IPS-NIHi11 (cell line): ENCODE results near the gene OPCML.

Experiments
- DNase-seq: peaks from one replicate; pipeline ENCODE4 v3.0.0; 2012; ENCODE audit warnings: mixed read lengths, low spot score

Gene OPCML

DNA sequence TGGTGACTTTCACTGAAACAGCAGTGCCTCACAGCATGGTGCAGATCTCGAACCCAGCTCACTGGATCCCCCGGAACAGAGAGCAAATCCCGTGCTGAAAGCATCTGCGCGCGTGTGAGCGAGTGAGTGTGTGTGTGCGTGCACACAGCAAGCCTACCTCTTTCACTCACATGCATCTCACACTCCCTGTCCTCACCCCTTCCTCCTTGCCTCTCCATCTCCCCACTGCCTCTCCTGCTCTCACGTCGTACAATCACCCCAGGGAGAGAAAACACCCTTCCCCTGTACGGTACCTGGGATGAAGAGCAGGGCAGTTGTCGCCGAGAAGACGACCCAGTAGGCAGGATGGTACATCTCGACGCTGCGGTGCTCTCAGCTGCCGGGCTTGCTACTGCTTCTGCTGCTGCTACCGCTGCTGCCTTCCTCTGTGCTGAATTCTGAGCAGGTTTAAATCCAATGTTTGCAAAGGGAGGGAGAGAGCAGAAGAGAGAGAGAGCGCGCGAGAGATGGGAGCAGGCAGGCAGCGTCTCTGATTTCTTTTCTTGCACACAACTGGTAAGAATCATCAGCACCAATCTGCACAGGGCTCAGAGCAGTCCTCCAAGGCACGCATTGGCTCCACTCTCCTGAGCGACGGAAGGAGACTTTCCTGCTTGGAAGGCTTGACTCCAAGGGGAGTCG is at the start of gene OPCML:
OPCML (minus strand) TSS at position 531 of the 681 bp plus-strand sequence.
- DNase-seq: no peak

DNA sequence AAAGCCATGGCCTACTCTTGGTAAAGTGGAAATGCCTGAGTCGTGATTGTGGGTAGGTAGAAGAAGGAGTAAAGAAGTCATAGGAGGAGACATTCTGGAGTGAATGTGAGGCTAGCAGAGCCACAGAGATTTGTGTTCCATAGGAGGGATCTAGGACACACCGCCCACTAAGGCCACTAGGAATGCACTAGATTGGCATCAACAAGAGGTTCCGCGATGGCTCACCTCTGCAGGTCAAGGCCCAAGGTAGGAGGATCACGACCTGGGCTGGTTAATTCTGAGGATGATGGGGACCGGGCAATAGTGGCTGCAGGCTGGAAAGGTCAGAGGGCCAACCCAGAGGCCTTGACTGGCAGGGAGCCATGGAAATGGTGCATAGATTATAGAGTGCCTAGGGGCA is 48.8 kb upstream of the OPCML start:
- no peak for DNase-seq

DNA sequence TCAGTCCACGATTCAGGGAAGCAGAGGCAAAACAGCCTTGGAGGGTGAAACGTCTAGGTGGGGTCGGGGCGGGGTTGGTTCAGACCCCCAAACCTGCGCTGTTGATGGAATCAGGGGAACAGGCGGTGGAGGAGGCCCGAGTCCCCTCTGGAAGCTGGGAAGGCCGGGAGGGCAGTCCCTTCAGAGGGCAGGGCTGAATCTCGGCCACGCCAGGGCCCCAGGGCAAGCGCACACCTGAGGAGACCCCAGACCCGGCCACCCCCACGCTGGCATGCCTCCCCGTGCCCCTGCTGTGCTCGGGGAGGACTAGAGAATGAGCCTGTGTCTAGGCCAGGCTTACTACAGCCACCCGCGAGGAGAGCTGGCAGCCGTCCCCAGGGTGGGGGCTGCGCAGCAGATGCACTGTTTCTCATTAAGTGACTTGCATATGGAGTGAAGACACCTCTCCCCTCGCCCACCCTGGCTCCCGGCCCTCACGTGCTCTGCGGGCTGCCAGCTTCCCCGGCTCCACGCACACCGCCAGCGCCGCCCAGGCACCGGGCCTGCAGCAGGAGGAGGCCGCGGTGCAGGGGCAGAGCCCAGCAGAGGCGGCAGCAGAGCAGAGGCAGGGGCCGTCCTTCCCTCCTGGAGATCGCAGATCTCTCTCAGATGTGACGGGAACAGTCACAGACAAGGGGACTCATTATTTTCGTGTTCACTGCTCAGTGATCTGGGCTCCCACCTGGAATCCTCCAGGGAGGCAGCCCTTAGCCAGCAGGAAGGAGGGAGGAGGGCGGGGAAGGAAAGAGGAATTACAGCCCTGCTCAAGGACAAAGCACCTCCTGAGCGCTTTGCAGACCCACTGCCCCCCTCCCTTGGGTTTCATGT is 47.1 kb upstream of the OPCML start:
- DNase-seq: peak; percentile 57

DNA sequence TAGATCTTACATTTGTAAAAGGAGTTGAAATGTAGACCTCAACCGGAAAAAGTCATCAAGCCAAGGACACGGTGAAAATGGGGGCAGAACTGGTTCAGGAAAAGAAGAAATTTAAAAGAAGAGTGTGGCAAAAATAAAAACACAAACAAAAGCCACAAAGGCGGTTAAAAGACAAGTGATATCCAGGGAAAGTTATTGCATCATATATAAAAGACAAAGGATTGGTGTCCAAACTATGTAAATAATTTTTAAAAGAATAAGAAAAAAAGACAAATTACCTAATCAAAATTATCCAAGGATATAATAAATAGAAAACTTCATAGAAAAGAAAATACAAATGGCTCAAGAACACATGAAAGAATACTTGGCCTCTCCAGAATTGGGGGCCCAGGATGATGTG is 45.1 kb upstream of the OPCML start:
- no peak for DNase-seq

DNA sequence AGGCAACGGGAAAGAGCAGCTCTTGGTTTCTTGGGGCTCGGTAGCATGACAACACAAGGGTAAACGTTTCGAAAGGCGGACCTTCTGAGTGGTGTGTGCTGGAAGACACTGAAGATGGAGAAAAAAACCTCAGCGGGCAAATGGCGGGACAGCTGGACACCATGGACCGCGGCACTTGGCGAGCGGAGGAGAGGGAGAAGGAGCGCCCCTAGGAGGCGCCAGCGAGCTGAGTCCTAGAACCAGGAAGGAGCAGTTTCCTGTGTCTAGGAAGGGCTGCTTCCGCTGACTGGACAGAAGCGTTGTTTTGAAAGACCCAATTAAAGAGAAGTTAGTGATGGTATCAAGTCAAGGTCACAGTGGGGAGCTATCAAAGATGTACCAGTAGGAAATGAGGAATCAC is 44.0 kb upstream of the OPCML start:
- DNase-seq: peak; percentile 63

DNA sequence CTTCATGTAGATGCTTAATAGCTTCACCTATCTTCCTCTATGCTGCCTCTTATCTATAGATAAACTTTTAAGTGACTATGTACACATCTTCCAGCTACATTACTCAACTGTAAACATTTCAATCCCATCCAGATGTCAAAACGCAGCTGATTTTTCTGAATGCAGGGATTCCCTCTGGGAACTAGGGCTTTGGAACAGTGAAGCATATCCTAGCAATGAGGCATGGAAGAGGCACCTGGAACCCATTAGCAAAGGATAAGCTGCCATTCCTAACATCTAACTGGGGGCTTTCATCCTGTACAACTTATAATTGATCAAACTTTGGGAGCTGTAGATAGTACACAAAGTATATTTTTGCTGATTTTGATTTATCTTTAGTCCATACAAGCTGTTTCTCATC is 40.8 kb upstream of the OPCML start:
- no peak for DNase-seq

DNA sequence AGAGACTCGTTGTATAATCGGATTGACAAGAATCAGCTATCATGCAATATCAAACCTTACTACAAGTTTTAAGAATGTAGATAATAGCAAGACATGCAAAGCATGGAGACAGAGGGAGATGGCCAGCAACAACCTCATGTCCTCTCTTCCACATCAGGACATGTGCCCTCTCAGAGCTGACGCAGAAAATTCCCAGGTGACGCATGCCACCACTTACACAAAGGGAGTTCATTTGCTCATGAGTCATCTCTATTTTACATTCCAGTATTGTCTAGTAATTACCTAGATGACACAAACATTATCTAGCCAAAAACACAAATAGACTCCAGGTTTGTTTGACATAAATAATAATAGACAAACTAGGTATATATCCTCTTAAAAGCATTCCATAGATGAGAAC is 38.1 kb upstream of the OPCML start:
- DNase-seq: no peak

DNA sequence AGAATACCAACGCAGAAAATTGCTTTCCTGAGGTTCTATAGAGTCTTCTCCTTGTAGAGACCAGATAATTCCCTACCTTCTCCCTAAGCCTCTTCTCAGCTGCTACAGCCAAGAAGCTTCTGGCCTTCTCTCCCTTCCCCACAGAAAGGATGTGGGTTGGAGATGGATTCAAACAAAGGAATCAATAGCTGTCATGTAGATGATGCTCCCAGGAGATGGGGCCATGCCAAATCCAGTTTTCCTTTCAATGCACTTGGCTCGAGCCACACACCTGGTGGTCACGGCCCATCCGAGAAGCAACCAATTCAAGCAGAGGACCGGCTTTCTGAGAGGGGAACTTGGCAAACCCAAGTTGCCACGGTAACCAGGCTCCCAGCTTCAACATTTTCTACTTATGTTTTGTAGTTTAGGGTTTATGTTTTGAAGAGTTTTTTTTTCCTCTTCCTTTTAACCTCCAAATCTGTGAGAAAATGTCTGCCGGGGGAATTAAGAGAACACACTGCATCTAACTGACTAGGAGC is 31.3 kb upstream of the OPCML start:
- no peak for DNase-seq

DNA sequence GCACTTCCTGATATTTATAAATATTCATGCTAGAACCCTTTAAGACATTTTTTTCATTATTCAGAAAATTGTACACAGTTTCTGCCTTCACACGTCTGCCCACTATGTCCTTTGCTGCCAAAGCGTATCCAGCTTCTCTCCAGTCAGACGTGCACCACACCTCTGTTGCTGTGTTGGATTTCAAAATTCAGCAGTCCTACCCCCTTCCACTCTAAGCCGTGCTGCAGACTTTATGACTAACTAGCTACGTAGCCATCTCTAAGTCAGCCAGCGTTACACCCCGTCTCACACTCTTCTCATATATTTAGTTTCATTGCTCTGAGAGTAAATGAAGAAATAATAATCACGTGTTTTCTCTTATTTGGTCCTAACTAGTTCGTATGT is 28.2 kb upstream of the OPCML start:
- DNase-seq: no peak

DNA sequence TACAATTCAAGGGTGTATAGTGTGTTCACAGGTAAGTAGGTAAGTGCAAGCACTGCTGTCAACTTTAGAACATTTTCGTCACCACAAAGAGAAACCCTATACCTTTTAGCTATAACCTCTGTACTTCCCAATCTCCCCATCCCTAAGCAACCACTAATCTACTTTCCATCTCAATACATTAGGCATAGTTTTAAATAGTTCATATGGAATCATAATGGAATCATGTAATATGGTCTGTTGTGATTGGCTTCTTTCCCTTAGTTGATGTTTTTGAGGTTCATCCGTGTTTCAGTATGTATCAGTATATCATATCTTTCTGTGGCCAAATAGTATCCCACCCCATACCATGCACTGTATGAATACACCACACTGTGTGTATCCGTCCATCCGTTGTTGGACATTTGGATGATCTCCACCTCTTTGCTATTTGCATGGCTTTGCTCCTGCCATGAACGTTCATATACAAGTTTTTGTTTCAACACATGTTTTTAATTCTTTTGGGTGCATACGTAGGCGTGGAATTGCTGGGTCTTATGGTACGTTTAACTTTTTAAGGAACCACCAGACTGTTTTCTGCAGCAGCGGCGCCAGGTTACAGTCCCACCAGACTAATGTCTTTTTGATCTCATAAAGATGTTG is 27.7 kb upstream of the OPCML start:
- DNase-seq: no peak

DNA sequence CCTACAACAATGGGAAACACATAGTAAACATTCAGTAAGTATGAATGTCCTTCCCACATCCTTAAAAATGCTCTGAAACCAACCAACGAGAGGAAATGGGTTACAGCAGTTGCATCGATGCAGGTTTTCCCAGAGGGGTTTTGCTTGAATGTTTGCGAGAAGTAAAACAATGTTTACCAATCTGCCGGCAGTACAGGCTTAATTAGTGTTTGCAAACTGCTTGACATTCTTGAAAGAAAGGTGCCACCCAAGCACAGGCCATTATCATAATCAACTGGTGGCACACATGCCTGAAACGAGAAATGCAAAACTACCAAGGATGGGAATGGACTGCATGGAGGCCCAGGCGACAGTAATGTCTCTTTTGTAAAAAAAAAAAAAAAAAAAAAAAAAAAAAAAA is 27.1 kb upstream of the OPCML start:
- DNase-seq: no peak

DNA sequence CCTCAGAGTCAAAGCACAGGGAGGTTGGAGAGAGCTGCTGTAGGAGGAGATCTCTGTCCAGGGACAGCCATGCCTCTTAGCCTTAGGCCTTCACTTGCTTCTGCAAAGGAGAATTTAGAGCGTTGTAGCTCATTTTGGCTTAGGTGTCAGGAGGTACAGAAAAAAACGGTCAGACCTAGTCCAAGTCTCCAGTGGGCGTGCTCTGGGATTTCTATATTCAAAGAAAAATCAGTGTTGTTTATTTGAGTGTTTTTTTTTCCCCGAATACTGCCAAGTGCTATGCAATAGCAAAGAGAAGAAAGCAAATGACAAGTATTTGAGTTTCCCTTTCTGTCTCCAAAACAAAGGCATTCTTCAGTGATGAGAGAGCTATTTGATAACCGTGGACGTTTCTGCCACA is 22.7 kb upstream of the OPCML start:
- DNase-seq: no peak

DNA sequence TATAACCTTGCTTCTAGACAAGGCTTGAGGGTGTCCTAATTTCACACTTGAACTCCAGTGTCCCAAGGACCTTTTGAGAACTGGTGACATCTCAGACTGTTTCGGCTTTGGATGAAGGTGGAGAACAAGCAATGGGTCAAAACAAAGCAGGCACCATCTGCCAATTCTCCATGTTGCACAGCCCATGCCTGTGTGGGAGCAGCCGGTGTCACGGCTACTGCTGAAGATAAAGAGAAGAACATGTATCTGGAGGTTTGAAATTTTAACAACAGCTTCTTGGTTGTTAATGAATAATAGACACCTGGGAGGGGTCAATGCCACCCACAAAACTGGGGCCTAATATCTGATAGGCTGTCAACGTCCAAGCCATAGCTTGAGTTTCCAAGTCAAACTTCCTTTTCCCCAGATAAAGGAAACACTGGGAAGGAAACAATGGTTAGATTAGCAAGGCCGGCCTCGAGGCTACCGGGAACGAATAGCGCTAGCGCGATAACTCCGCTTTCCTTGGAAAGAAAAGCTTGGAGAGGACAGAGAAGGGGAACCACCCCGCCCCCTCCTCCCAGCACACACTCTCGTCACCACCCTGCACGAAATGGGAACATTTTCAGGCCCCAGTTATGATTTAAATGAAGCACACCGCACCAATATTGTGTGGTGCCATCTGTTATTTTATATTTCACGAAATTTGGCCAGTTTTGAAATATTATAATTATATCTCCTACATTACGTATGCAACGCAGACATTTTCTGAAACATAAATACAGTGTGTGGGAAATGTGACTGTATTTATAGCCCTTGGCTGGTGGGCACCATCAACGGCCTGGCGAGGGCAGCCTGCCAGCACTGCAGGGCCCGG is 21.8 kb upstream of the OPCML start:
- no peak for DNase-seq

DNA sequence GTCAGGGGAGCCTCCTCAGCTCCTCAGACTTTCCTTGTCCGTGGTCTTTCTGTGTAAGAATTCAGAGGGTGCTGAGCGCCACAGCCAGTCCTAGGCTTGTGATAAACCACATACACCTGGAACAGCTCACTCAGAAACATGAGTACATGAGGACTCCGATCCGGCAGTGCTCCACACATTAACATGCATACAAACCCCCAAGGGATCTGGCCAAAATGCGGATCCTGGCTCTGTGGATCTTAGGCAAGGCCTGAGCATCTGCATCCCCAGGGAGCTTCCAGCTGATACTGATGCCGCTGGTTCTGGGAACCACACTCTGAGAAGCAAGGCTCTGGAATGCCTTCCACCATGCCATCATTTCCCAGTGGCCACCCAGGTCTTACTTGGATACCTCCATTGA is 20.6 kb upstream of the OPCML start:
- DNase-seq: no peak

DNA sequence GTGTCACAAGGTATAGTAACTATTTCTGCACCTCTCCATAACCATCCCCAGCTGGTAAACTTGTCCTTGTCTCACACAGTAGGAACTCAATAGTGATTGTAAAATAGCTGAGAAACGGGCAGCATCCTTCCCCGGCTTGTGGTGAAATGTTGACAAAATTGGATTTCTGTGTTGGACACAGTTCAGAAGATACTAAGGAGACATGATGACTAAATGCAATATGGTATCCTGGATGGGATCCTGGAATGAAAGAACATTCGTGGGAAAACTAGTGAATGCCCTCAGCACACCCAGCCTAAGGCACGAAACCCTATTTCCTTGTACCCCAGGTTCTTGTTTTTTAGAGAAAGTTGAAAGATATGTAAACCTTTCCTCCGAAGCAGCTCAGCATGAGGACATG is 18.8 kb upstream of the OPCML start:
- no peak for DNase-seq

DNA sequence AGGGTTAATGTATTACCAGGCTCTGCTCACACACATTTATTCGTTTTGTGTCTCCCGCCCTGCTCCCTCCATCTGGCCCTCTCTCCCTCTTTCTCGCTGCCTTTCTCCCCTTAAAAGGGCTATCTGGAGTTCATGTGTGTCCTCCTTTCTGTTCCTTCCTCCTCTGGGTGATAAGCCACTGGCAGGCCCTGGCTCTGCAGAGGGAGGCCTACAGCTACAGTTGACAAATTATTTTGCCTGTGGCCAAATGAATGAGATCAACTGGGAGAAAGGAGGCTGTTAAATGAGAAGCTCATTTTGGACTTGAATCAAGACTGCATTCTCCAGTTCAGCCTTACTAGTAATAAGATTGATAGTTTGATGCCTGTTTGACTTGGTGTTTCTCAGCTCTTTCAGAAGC is 17.5 kb upstream of the OPCML start:
- DNase-seq: no peak

DNA sequence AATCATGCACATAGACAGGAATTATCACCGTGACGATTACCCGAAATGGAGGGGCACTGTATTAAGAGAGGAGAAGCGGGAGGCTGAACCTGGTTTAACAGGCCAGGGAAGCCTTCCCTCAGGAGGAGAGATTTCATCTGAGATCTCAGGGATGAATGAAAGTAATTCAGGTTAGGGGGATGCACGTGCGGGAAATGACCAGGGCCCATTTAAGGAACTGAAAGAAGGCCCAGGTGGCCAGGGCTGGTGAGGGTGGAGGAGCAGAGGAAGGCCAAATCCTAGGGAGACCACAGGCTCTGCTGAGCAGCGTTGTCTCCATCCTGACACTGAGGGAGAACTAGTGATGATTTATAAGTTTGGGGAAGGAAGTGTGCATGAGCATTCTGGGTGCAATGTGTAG is 16.3 kb upstream of the OPCML start:
- DNase-seq: no peak

DNA sequence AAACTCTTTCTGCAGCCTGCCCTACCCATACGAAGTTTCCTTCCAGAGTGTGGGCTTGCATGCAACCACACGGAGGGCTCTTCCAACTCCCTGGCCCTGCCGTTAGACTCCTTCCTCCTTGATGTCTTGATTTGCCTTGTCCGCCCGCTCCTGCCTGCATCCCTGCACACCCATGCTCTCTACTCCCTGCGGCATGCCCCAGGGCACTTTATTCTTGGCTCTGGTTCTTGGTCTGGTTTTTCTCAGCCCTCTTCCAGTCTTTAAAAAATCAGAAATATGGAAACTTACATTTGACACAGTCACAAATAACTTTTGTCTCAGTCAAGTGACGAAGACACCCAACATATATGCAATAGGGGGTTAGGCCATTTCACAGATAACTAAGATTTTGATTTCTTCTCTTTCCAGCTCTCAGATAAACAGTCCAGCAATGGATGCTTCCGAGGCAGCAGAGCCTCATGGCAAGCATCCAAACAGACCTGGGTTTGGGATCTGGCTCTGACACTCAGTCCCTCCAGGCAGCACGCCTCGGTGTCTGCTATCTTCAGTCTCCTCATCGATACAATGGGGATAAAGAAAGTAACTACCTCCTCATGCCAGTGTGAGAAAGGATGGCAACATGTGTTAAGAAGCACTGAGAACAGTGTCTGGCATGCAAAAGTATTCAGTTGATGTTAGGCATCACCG is 15.7 kb upstream of the OPCML start:
- no peak for DNase-seq

DNA sequence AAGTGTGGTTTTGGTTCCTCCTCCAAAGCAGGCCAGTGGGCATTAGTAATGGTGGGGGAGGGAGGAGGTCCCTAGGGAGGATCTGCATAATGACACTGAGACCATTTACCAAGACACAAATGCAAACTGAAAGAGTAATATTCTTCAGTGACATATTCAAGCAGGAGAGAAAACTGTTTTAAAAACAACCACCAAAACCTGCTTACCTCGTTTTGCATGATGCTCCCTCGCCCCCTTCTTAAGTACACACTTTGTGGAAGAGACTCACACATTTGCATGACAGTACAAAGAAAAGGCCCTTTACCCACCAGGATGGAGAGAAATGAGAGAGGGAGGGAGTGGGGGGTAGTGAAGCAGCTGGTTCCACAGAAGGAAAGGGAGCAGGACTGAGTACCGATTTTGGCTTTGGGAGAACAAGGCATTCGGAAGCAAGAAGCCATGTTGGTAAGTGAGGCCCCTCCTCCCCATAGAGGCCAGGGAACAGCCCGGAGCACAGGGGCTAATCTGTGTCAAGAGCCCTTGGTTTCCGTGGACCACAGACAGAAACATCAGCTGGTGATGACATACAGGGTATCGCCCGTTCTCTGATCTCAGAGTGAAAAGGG is 13.0 kb upstream of the OPCML start:
- peak; percentile 64 for DNase-seq

DNA sequence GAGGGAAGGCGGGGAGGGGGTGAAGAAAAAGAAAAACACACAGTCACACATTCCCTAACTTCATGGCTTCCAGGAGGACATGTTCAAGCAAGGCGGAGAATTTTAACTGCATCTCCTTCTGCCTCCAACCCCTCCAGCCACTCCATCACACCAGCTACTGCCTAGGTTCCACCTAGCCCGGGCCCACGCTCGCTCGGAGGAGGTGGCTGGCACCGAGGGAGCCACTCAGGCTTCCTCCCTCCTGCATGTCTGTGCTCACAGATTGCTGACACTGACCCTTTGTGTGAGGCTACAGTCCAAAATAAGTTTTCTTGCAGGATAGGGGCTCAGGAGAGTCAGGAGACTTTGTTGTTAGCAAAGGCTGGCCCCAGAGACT is 9.4 kb upstream of the OPCML start:
- no peak for DNase-seq
